Stimulated activated CD8-positive, alpha-beta memory T cell treated with anti-CD3 and anti-CD28 coated beads, Interleukin-12 subunit alpha, Interleukin-12 subunit beta, amount 100 ng/mL, for 1 hour (primary cell): Measurements from ENCODE around the gene PHACTR3.

Experiments used
- DNase-seq: peaks from one replicate; pipeline ENCODE4 v3.0.0-alpha.2; 2020; ENCODE audit warnings: low read depth

PHACTR3 gene

GRCh38 chr20:59698598-59698997, 94.3 kb downstream of the PHACTR3 start:
- DNase-seq = no peak

GRCh38 chr20:59701236-59701635, 96.9 kb downstream of the PHACTR3 start:
- DNase-seq = no peak

- DNase-seq = no peak
Observed at GRCh38 chr20:59703046-59703445, 98.7 kb downstream of the PHACTR3 start.

- DNase-seq = no peak
Observed at GRCh38 chr20:59705651-59706399, 101.5 kb downstream of the PHACTR3 start.

GRCh38 chr20:59706400-59706693, 102.0 kb downstream of the PHACTR3 start:
- no peak for DNase-seq

- no peak for DNase-seq
Observed at GRCh38 chr20:59708326-59708725, 104.0 kb downstream of the PHACTR3 start.

GRCh38 chr20:59709636-59710035, 105.3 kb downstream of the PHACTR3 start:
- no peak for DNase-seq

- DNase-seq = no peak
Observed at GRCh38 chr20:59718071-59718470, 113.7 kb downstream of the PHACTR3 start.

GRCh38 chr20:59718751-59719150, 114.4 kb downstream of the PHACTR3 start:
- DNase-seq = no peak

- DNase-seq = no peak
Observed at GRCh38 chr20:59720013-59720412, 115.7 kb downstream of the PHACTR3 start.

GRCh38 chr20:59721386-59721785, 117.0 kb downstream of the PHACTR3 start:
- DNase-seq = no peak

- no peak for DNase-seq
Observed at GRCh38 chr20:59723108-59723500, 118.8 kb downstream of the PHACTR3 start.

- DNase-seq = no peak
Observed at GRCh38 chr20:59723607-59724456, 119.5 kb downstream of the PHACTR3 start.

GRCh38 chr20:59724457-59725366, 120.4 kb downstream of the PHACTR3 start:
- DNase-seq = no peak

GRCh38 chr20:59725476-59726280, 121.3 kb downstream of the PHACTR3 start:
- DNase-seq = no peak

- no peak for DNase-seq
Observed at GRCh38 chr20:59726281-59726595, 121.9 kb downstream of the PHACTR3 start.

- no peak for DNase-seq
Observed at GRCh38 chr20:59728722-59729430, 124.5 kb downstream of the PHACTR3 start.

GRCh38 chr20:59729506-59729905, 125.2 kb downstream of the PHACTR3 start:
- no peak for DNase-seq

- no peak for DNase-seq
Observed at GRCh38 chr20:59730722-59731121, 126.4 kb downstream of the PHACTR3 start.

- DNase-seq = no peak
Observed at GRCh38 chr20:59731376-59731775, 127.0 kb downstream of the PHACTR3 start.

- no peak for DNase-seq
Observed at GRCh38 chr20:59733351-59733750, 129.0 kb downstream of the PHACTR3 start.
